GM23338 (cell line): ENCODE data around the gene FARP1. TPM values are rescaled to one million over a fixed set of nuclear protein-coding genes. Genes with fewer than 3 reads are reported as not detected.

ENCODE experiments used
- ATAC-seq: fragments of 200-7000 bp; cut with Tn5 transposase; 3 replicates; pipeline ENCODE4 v1.9.1; 2020
- DNase-seq: peaks from one replicate; pipeline ENCODE4 v3.0.0-alpha.2; 2015; ENCODE audit warnings: low spot score
- H2AFZ ChIP-seq: fragments of 200-600 bp; sonication (generic); 2 replicates; pipeline ENCODE4 v1.8.0; 2016; ENCODE audit warnings: antibody characterized with exemption, mild to moderate bottlenecking, moderate library complexity
- H3F3A ChIP-seq: fragments of 200-600 bp; sonication (generic); replicated peaks from 2 replicates; pipeline ENCODE4 v1.8.0; 2017; ENCODE audit warnings: antibody characterized with exemption, mixed run types, low read depth
- H3K27ac ChIP-seq: fragments of 200-600 bp; sonication (generic); 2 replicates; pipeline ENCODE4 v1.6.1; 2016; ENCODE audit warnings: low read depth
- H3K27me3 ChIP-seq: fragments of 200-600 bp; sonication (generic); 2 replicates; pipeline ENCODE4 v1.8.0; 2016; ENCODE audit warnings: mild to moderate bottlenecking, mixed run types, moderate library complexity; ENCODE audit not compliant: insufficient read depth
- H3K36me3 ChIP-seq: fragments of 200-600 bp; sonication (generic); 2 replicates; pipeline ENCODE4 v1.8.0; 2016; ENCODE audit warnings: mild to moderate bottlenecking; ENCODE audit not compliant: insufficient read depth
- H3K4me1 ChIP-seq: fragments of 200-600 bp; sonication (generic); 2 replicates; pipeline ENCODE4 v1.8.0; 2016; ENCODE audit warnings: mild to moderate bottlenecking, moderate library complexity; ENCODE audit not compliant: insufficient read depth
- H3K4me2 ChIP-seq: fragments of 200-600 bp; sonication (generic); 2 replicates; pipeline ENCODE4 v1.7.1; 2017; ENCODE audit warnings: mixed run types
- H3K4me3 ChIP-seq: fragments of 200-600 bp; sonication (generic); 2 replicates; pipeline ENCODE4 v1.6.1; 2016; ENCODE audit warnings: mixed run types
- H3K79me2 ChIP-seq: fragments of 200-600 bp; sonication (generic); replicated peaks from 2 replicates; pipeline ENCODE4 v1.8.0; 2017; ENCODE audit warnings: mild to moderate bottlenecking; ENCODE audit not compliant: insufficient read depth
- H3K9me2 ChIP-seq: fragments of 200-600 bp; sonication (generic); 2 replicates; pipeline ENCODE4 v1.8.0; 2017; ENCODE audit not compliant: insufficient read depth
- H4K20me1 ChIP-seq: fragments of 200-600 bp; sonication (generic); replicated peaks from 2 replicates; pipeline ENCODE4 v1.8.0; 2017; ENCODE audit warnings: mild to moderate bottlenecking; ENCODE audit not compliant: insufficient read depth
- H3K27ac Mint-ChIP-seq: 2 replicates; pipeline ENCODE4 v1.8.0; 2020; ENCODE audit warnings: inconsistent platforms, mild to moderate bottlenecking, moderate library complexity, mixed read lengths
- H3K27me3 Mint-ChIP-seq: 3 replicates; pipeline ENCODE4 v1.8.0; 2022; ENCODE audit warnings: low read depth, mild to moderate bottlenecking, moderate library complexity, mixed read lengths, inconsistent platforms; ENCODE audit not compliant: insufficient read depth, poor library complexity
- H3K36me3 Mint-ChIP-seq: 3 replicates; pipeline ENCODE4 v1.8.0; 2021; ENCODE audit warnings: low read depth, mild to moderate bottlenecking, inconsistent platforms, moderate library complexity, mixed read lengths
- H3K4me1 Mint-ChIP-seq: 3 replicates; pipeline ENCODE4 v1.8.0; 2020; ENCODE audit warnings: mild to moderate bottlenecking, inconsistent platforms, mixed read lengths
- H3K4me3 Mint-ChIP-seq: 3 replicates; pipeline ENCODE4 v1.8.0; 2021; ENCODE audit warnings: moderate library complexity, mild to moderate bottlenecking, inconsistent platforms, mixed read lengths
- H3K9me3 Mint-ChIP-seq: 3 replicates; pipeline ENCODE4 v1.8.0; 2020; ENCODE audit warnings: moderate library complexity, mild to moderate bottlenecking, inconsistent platforms, mixed read lengths
- CREB1 ChIP-seq: fragments of 250-450 bp; sonication (Bioruptor Pico); IDR thresholded peaks from 2 replicates; pipeline ENCODE4 v1.5.0; 2020; ENCODE audit warnings: low read depth, mild to moderate bottlenecking, moderate library complexity
- EZH2 ChIP-seq: fragments of 200-600 bp; sonication (generic); IDR thresholded peaks from one replicate; pipeline ENCODE4 v1.8.0; 2017; ENCODE audit warnings: antibody characterized with exemption, mild to moderate bottlenecking, low read depth; ENCODE audit not compliant: unreplicated experiment
- NANOG ChIP-seq: IDR thresholded peaks from 2 replicates; pipeline ENCODE4 v1.6.1; 2016; ENCODE audit warnings: antibody characterized with exemption, borderline replicate concordance
- POLR2AphosphoS5 ChIP-seq: IDR thresholded peaks from 2 replicates; pipeline ENCODE4 v1.6.1; 2016; ENCODE audit warnings: antibody characterized with exemption, low read depth
- STAT1 ChIP-seq: IDR thresholded peaks from one replicate; pipeline ENCODE4 v1.6.1; 2016; ENCODE audit warnings: antibody characterized with exemption; ENCODE audit not compliant: unreplicated experiment
- ZNF114 ChIP-seq: fragments of 250-450 bp; sonication (Bioruptor Pico); IDR thresholded peaks from 2 replicates; pipeline ENCODE4 v1.5.0; 2020; ENCODE audit warnings: mild to moderate bottlenecking, moderate library complexity
- polyA plus RNA-seq: library from polyadenylated mRNA; unstranded; fragments of >200 nt; fragmentation: Nextera tagmentation; extraction: Ambion mirVana; gene quantifications from 2 replicates; pipeline ENCODE4 v1.2.1, GENCODE V29; 2016
- total RNA-seq: library from RNA; depleted of rRNA; stranded (reverse); fragments of >200 nt; shearing (Covaris generic); gene quantifications from 2 replicates; pipeline ENCODE4 v1.2.3, GENCODE V29; 2014
- TF ChIP-seq, protein P1 (sequence below): IDR thresholded peaks from one replicate; pipeline ENCODE4 v1.6.1; 2018; ENCODE audit warnings: antibody characterized with exemption; ENCODE audit not compliant: unreplicated experiment
- TF ChIP-seq, protein P2 (sequence below), 2 experiments: fragments of 200-600 bp in 1 of 2; sonication (generic) in 1 of 2; conservative IDR thresholded peaks; 2 replicates each; pipeline versions ENCODE4 v1.5.1 to v1.6.1; 2016 to 2017; ENCODE audit warnings: antibody characterized with exemption in 2 of 2, low read depth in 2 of 2, mild to moderate bottlenecking in 2 of 2, moderate library complexity in 1 of 2
- TF ChIP-seq, protein P3 (sequence below): fragments of 250-450 bp; sonication (Bioruptor Pico); IDR thresholded peaks from 2 replicates; pipeline ENCODE4 v1.5.0; 2020; ENCODE audit warnings: mild to moderate bottlenecking, moderate library complexity
- TF ChIP-seq, protein P4 (sequence below): IDR thresholded peaks from 2 replicates; pipeline ENCODE4 v1.6.1; 2016; ENCODE audit warnings: antibody characterized with exemption

Gene FARP1
- total and polyA plus RNA-seq, 2 experiments from 2014 or later = 53.6 to 82.5 TPM

DNA sequence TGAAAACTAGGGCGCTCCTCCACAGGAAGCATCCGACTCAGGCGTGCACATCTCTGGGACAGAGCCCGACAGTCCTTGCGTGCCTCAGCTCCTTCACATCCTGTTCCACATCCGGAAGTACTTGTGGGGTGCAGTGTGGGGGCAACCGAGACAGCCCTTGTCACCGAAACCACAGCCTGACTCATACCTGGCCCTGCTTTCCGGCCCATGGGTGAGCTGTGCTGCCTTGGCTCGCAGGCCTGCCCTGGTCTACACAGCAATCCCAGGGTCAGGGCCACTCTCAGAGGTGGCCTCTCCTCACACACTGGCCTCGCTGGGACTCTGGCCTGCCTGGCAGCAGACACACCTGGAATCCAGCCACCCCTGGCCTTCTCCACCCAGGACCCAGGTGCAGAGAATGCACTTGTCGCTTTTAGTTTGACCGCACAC is 333.7 kb downstream of the FARP1 start (continued):
- TF ChIP-seq, protein P1, sequence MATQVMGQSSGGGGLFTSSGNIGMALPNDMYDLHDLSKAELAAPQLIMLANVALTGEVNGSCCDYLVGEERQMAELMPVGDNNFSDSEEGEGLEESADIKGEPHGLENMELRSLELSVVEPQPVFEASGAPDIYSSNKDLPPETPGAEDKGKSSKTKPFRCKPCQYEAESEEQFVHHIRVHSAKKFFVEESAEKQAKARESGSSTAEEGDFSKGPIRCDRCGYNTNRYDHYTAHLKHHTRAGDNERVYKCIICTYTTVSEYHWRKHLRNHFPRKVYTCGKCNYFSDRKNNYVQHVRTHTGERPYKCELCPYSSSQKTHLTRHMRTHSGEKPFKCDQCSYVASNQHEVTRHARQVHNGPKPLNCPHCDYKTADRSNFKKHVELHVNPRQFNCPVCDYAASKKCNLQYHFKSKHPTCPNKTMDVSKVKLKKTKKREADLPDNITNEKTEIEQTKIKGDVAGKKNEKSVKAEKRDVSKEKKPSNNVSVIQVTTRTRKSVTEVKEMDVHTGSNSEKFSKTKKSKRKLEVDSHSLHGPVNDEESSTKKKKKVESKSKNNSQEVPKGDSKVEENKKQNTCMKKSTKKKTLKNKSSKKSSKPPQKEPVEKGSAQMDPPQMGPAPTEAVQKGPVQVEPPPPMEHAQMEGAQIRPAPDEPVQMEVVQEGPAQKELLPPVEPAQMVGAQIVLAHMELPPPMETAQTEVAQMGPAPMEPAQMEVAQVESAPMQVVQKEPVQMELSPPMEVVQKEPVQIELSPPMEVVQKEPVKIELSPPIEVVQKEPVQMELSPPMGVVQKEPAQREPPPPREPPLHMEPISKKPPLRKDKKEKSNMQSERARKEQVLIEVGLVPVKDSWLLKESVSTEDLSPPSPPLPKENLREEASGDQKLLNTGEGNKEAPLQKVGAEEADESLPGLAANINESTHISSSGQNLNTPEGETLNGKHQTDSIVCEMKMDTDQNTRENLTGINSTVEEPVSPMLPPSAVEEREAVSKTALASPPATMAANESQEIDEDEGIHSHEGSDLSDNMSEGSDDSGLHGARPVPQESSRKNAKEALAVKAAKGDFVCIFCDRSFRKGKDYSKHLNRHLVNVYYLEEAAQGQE = no peak
- TF ChIP-seq ZNF114 (CRISPR knock-in tag) (no peak), CREB1 (CRISPR knock-in tag) (no peak), STAT1 (no peak), EZH2 (no peak)
- TF ChIP-seq, protein P2, sequence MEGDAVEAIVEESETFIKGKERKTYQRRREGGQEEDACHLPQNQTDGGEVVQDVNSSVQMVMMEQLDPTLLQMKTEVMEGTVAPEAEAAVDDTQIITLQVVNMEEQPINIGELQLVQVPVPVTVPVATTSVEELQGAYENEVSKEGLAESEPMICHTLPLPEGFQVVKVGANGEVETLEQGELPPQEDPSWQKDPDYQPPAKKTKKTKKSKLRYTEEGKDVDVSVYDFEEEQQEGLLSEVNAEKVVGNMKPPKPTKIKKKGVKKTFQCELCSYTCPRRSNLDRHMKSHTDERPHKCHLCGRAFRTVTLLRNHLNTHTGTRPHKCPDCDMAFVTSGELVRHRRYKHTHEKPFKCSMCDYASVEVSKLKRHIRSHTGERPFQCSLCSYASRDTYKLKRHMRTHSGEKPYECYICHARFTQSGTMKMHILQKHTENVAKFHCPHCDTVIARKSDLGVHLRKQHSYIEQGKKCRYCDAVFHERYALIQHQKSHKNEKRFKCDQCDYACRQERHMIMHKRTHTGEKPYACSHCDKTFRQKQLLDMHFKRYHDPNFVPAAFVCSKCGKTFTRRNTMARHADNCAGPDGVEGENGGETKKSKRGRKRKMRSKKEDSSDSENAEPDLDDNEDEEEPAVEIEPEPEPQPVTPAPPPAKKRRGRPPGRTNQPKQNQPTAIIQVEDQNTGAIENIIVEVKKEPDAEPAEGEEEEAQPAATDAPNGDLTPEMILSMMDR (conservative IDR thresholded peaks at IDR 0.05; ENCODE audit: low read depth in 2 of 2) = no peak

DNA sequence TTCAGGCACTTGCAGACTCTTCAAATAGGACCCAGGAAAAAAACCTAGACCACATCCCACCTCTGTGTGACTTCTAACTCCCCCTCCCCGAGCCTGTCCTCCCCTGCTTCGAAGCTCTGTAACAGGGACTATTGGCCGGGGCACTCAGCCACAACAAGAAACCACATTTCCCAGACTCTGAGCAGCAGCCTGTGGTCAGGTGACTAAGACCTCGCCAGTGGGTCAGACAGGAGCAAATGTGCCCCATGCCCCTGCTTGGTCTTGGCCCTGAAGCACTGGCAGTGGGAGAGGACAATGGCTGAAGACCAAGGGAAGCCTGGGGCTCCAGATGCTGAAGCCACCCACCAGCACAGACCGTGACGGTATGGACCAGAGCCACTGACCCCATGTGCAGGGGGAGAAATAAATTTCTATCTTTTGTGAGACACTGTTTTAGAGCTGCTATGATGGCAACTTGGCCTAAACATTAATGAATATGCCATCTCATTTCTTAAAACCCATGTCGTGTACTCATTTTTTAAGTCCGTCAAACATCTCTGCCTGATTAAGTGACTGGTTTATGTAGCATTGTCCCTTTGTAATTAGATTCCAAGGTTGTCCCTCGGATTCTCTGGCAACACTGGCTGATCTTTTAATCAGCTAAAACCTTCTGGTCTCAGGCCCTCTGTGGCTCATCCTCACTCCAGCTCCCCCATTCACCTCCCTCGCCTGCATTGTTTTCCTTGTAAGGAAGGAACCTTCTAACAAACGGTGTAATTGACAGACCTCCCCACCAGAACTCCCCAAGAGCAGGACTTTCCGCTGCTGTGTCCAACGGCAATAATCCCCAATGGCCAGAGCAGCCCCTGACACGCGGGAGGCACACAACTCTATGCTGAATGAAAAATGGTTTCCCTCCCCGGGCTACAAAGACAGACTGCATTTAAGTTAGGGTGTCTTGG is 335.6 kb downstream of the FARP1 start:
- no peak overlapping the region for H3K4me3 ChIP-seq
- Mint-ChIP-seq H3K4me3 (no peak overlapping the region; the same call in 2 of the 3 replicates), H3K4me1 (peaks cover 82% of the 10 kb centered on the region), H3K27me3 (peaks cover 2% of the 10 kb centered on the region), H3K36me3 (peaks cover 27% of the 10 kb centered on the region), H3K27ac (0 out of 2 replicates have a peak overlapping the region, but pooled peaks have one; percentile 66), H3K9me3 (no peaks in the 10 kb centered on the region)
- peaks cover 64% of the 10 kb centered on the region for H3K4me1 ChIP-seq
- DNase-seq (peak; percentile 74), ATAC-seq (peak; percentile 35)
- peak overlapping the region; percentile 63 for H3K27ac ChIP-seq
- peaks cover 9% of the 10 kb centered on the region for H3F3A ChIP-seq
- no peak overlapping the region for H2AFZ ChIP-seq
- H3K79me2 ChIP-seq = peaks cover 84% of the 10 kb centered on the region
- peaks cover 3% of the 10 kb centered on the region; the same call in 1 of the 2 replicates for H3K36me3 ChIP-seq
- H3K9me2 ChIP-seq = no peaks in the 10 kb centered on the region
- H3K27me3 ChIP-seq = no peaks in the 10 kb centered on the region
- H4K20me1 ChIP-seq = peaks cover 49% of the 10 kb centered on the region
- H3K4me2 ChIP-seq = peak overlapping the region; percentile 5
- TF ChIP-seq EZH2 = no peak
- no peak for TF ChIP-seq POLR2AphosphoS5
- no peak for TF ChIP-seq CREB1 (CRISPR knock-in tag)
- TF ChIP-seq, protein P3, sequence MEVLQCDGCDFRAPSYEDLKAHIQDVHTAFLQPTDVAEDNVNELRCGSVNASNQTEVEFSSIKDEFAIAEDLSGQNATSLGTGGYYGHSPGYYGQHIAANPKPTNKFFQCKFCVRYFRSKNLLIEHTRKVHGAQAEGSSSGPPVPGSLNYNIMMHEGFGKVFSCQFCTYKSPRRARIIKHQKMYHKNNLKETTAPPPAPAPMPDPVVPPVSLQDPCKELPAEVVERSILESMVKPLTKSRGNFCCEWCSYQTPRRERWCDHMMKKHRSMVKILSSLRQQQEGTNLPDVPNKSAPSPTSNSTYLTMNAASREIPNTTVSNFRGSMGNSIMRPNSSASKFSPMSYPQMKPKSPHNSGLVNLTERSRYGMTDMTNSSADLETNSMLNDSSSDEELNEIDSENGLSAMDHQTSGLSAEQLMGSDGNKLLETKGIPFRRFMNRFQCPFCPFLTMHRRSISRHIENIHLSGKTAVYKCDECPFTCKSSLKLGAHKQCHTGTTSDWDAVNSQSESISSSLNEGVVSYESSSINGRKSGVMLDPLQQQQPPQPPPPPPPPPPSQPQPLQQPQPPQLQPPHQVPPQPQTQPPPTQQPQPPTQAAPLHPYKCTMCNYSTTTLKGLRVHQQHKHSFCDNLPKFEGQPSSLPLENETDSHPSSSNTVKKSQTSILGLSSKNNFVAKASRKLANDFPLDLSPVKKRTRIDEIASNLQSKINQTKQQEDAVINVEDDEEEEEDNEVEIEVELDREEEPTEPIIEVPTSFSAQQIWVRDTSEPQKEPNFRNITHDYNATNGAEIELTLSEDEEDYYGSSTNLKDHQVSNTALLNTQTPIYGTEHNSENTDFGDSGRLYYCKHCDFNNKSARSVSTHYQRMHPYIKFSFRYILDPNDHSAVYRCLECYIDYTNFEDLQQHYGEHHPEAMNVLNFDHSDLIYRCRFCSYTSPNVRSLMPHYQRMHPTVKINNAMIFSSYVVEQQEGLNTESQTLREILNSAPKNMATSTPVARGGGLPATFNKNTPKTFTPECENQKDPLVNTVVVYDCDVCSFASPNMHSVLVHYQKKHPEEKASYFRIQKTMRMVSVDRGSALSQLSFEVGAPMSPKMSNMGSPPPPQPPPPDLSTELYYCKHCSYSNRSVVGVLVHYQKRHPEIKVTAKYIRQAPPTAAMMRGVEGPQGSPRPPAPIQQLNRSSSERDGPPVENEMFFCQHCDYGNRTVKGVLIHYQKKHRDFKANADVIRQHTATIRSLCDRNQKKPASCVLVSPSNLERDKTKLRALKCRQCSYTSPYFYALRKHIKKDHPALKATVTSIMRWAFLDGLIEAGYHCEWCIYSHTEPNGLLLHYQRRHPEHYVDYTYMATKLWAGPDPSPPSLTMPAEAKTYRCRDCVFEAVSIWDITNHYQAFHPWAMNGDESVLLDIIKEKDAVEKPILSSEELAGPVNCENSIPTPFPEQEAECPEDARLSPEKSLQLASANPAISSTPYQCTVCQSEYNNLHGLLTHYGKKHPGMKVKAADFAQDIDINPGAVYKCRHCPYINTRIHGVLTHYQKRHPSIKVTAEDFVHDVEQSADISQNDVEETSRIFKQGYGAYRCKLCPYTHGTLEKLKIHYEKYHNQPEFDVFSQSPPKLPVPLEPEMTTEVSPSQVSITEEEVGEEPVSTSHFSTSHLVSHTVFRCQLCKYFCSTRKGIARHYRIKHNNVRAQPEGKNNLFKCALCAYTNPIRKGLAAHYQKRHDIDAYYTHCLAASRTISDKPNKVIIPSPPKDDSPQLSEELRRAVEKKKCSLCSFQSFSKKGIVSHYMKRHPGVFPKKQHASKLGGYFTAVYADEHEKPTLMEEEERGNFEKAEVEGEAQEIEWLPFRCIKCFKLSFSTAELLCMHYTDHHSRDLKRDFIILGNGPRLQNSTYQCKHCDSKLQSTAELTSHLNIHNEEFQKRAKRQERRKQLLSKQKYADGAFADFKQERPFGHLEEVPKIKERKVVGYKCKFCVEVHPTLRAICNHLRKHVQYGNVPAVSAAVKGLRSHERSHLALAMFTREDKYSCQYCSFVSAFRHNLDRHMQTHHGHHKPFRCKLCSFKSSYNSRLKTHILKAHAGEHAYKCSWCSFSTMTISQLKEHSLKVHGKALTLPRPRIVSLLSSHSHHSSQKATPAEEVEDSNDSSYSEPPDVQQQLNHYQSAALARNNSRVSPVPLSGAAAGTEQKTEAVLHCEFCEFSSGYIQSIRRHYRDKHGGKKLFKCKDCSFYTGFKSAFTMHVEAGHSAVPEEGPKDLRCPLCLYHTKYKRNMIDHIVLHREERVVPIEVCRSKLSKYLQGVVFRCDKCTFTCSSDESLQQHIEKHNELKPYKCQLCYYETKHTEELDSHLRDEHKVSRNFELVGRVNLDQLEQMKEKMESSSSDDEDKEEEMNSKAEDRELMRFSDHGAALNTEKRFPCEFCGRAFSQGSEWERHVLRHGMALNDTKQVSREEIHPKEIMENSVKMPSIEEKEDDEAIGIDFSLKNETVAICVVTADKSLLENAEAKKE (CRISPR knock-in tag) = no peak
- TF ChIP-seq STAT1 = no peak
- TF ChIP-seq, protein P4, sequence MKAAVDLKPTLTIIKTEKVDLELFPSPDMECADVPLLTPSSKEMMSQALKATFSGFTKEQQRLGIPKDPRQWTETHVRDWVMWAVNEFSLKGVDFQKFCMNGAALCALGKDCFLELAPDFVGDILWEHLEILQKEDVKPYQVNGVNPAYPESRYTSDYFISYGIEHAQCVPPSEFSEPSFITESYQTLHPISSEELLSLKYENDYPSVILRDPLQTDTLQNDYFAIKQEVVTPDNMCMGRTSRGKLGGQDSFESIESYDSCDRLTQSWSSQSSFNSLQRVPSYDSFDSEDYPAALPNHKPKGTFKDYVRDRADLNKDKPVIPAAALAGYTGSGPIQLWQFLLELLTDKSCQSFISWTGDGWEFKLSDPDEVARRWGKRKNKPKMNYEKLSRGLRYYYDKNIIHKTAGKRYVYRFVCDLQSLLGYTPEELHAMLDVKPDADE = no peak
- TF ChIP-seq NANOG = no peak
